ENCODE data around the gene ATOH8. TPM values are rescaled to one million over a fixed set of nuclear protein-coding genes. Genes with fewer than 3 reads are reported as not detected.

ATOH8 gene
- total and polyA plus RNA-seq, 10 of the 15 experiments (the other 5 are each of a cell fraction or from before 2014, with no cell fraction given), result 0.03 to 0.60 TPM; not detected in 8

DNA sequence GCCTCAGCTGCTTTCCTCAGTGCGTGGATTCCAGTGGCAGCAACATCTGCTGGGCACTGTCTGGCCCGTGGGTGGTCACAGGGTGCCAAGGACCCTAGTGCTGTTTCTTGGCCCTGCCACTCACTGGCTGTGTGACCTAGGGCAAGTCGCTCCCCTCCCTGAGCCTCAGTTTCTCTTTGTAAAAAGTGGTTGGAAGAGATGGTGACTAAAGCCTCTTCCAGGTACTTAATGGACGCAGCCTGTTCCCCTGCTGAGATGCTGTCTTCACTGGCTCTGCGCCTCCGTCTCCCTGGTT lies 42.2 kb downstream of the ATOH8 start:
- Histone ChIP-seq H4K20me1 (ENCODE audit: control insufficient read depth, insufficient read depth) (no peaks in the 10 kb centered on the region), H3K4me3 (no peak overlapping the region), H3K4me1 (ENCODE audit: control insufficient read depth, insufficient read depth, low read length) (no peaks in the 10 kb centered on the region), H3K79me2 (ENCODE audit: control insufficient read depth, insufficient read depth, low read length) (no peaks in the 10 kb centered on the region), H3K4me2 (ENCODE audit: control insufficient read depth, insufficient read depth) (no peak overlapping the region), H2AFZ (ENCODE audit: control insufficient read depth, low read depth, low read length) (no peak overlapping the region), H3K9me3 (replicated peaks; ENCODE audit: control insufficient read depth, insufficient read depth, low read length) (no peaks in the 10 kb centered on the region; the same call in 2 of the 3 replicates), H3K27me3 (replicated peaks in 1 of 2; ENCODE audit: control insufficient read depth in 2 of 2, insufficient read depth in 2 of 2, low read length in 1 of 2) (peaks cover 2 to 8% of the 10 kb centered on the region in 2 experiments; a peak in 2 of 4 replicates), H3K36me3 (ENCODE audit: control insufficient read depth in 2 of 2, insufficient read depth in 2 of 2, low read length in 1 of 2) (no peaks in the 10 kb centered on the region), H3K9ac (ENCODE audit: control insufficient read depth, insufficient read depth, low read length) (no peak overlapping the region), H3K27ac (ENCODE audit: control insufficient read depth, insufficient read depth) (no peak overlapping the region)
- WGBS (ENCODE audit: insufficient coverage, insufficient replicate concordance, low lambda C conversion rate, missing lambda C conversion rate), result 30% methylated on average over 6 of the region's 6 CpGs
- SMC1A ChIA-PET (ENCODE audit: uncharacterized antibody, unreplicated experiment), result interaction anchor here (1.0 to 1.4 kb wide), 2 partner anchors 56 to 284 kb away, joined by 3 read pairs; no protein-coding TSS in a partner anchor
- TF ChIP-seq MEF2B (IDR thresholded peaks at IDR 0.05; ENCODE audit: partially characterized antibody, poor library complexity, severe bottlenecking) (no peak), CBX5 (IDR thresholded peaks at IDR 0.05; ENCODE audit: low read depth) (no peak), GATAD2B (conservative IDR thresholded peaks at IDR 0.05; ENCODE audit: low read depth) (no peak)
- RAD21 ChIA-PET (ENCODE audit: unreplicated experiment), result no interaction called here
- in situ Hi-C loops (cut with MboI) (no loop called here), intact Hi-C loops (cut with micrococcal nuclease; ENCODE audit: unreplicated experiment) (no loop called here)
- FAIRE-seq (no peak), ATAC-seq (no peak), DNase-seq (ENCODE audit: low read depth, low spot score) (no peak)
- CTCF ChIA-PET, result interaction anchor here (1.4 kb wide), 1 partner anchor 18 kb away, joined by 3 read pairs; no protein-coding TSS in a partner anchor
- POLR2A ChIA-PET, result no interaction called here
- no TSS peak for BruUV-seq (replicated peaks)

DNA sequence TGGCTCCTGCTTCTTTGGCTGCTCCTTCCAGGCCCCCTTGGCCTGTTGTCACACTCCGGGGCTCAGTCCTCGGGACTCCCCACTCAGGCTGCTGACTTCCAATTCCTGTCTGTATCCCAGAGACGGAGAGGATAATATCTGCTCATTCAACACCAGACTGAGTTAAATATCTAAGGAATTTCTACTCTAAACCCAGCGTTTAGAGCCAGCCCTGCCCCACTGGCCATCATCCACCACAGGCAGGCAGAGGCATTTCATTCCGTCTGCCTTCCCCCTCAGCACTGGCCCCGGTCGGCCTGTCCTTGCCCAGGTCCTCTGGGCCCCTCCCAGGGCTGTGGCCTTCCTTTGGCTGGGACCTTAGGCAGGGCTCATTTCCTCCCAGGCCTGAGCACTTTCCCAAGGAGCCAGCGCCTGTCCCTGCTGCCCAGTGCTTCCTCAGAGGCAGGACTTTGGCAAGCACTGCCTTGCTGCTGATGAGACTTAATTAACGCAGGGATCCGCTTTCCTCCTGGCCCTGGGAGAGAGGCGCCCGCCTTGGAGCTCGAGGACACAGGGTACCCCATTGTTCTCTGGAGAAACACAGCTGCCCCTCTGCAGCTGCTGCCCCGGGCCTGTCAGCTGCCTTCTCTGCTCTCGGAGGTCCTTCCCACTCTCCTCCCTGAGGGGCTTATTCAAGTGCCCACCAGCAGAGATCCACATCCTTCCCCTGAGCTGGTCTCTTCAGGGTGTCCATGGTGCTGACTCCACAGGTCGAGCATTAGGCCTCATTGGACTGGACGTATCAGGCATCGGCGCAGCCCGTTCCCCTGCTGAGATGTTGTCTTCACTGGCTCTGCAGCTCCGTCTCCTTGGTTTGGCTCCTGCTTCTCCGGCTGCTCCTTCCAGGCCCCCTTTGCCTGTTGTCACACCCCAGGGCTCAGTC lies 42.8 kb downstream of the ATOH8 start:
- ChIA-PET RAD21 (ENCODE audit: unreplicated experiment) (interaction anchor here (1.8 kb wide), 1 partner anchor 68 kb away, joined by 7 read pairs; no protein-coding TSS in a partner anchor), CTCF (interaction anchor here (1.5 kb wide), 1 partner anchor 47 kb away, joined by 4 read pairs; no protein-coding TSS in a partner anchor), POLR2A (no interaction called here), SMC1A (ENCODE audit: uncharacterized antibody, unreplicated experiment) (no interaction called here)
- Histone ChIP-seq H3K4me2 (ENCODE audit: control insufficient read depth, insufficient read depth) (no peak overlapping the region), H3K9ac (ENCODE audit: control insufficient read depth, insufficient read depth, low read length) (no peak overlapping the region), H2AFZ (ENCODE audit: control insufficient read depth, low read depth, low read length) (no peak overlapping the region), H3K79me2 (ENCODE audit: control insufficient read depth, insufficient read depth, low read length) (no peaks in the 10 kb centered on the region), H3K4me1 (ENCODE audit: control insufficient read depth, insufficient read depth, low read length) (no peaks in the 10 kb centered on the region), H3K27ac (ENCODE audit: control insufficient read depth, insufficient read depth) (no peak overlapping the region), H3K36me3 (ENCODE audit: control insufficient read depth in 2 of 2, insufficient read depth in 2 of 2, low read length in 1 of 2) (no peaks in the 10 kb centered on the region), H3K27me3 (replicated peaks in 1 of 2; ENCODE audit: control insufficient read depth in 2 of 2, insufficient read depth in 2 of 2, low read length in 1 of 2) (peaks cover 2 to 8% of the 10 kb centered on the region in 2 experiments; a peak in 2 of 4 replicates), H3K4me3 (no peak overlapping the region), H3K9me3 (replicated peaks; ENCODE audit: control insufficient read depth, insufficient read depth, low read length) (no peaks in the 10 kb centered on the region; the same call in 2 of the 3 replicates), H4K20me1 (ENCODE audit: control insufficient read depth, insufficient read depth) (no peaks in the 10 kb centered on the region)
- no TSS peak for BruUV-seq (replicated peaks)
- FAIRE-seq (no peak), DNase-seq (ENCODE audit: low read depth, low spot score) (no peak), ATAC-seq (no peak)
- in situ Hi-C loops (cut with MboI) (no loop called here), intact Hi-C loops (cut with micrococcal nuclease; ENCODE audit: unreplicated experiment) (no loop called here)
- WGBS (ENCODE audit: insufficient coverage, insufficient replicate concordance, low lambda C conversion rate, missing lambda C conversion rate), result 39% methylated on average over 22 of the region's 22 CpGs
- TF ChIP-seq NFYB (IDR thresholded peaks at IDR 0.05; ENCODE audit: insufficient read depth, low read depth, low read length) (no peak), JUNB (IDR thresholded peaks at IDR 0.05) (no peak), SMARCA5 (IDR thresholded peaks at IDR 0.05) (no peak), KLF5 (IDR thresholded peaks at IDR 0.05; ENCODE audit: partially characterized antibody) (no peak), FOS (IDR thresholded peaks at IDR 0.05; ENCODE audit: borderline replicate concordance, extremely low read depth, insufficient read length) (no peak), PML (IDR thresholded peaks at IDR 0.05; ENCODE audit: low read length) (no peak), RUNX3 (IDR thresholded peaks at IDR 0.05; ENCODE audit: low read length) (no peak), RELA (IDR thresholded peaks at IDR 0.05; ENCODE audit: borderline replicate concordance, partially characterized antibody) (no peak), POU2F2 (IDR thresholded peaks at IDR 0.05; ENCODE audit: borderline replicate concordance, low read depth, low read length) (no peak), RBBP5 (conservative IDR thresholded peaks at IDR 0.05) (no peak), SREBF1 (IDR thresholded peaks at IDR 0.05; ENCODE audit: low read length) (no peak)
- TF ChIP-seq, protein P1, sequence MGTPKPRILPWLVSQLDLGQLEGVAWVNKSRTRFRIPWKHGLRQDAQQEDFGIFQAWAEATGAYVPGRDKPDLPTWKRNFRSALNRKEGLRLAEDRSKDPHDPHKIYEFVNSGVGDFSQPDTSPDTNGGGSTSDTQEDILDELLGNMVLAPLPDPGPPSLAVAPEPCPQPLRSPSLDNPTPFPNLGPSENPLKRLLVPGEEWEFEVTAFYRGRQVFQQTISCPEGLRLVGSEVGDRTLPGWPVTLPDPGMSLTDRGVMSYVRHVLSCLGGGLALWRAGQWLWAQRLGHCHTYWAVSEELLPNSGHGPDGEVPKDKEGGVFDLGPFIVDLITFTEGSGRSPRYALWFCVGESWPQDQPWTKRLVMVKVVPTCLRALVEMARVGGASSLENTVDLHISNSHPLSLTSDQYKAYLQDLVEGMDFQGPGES (IDR thresholded peaks at IDR 0.05), result no peak
